Erythroblast (primary cell): Measurements from ENCODE around the gene RPL18A.

ENCODE experiments used
- GATA1 ChIP-seq: IDR thresholded peaks from 2 replicates; pipeline ENCODE4 v1.6.1; 2011; ENCODE audit warnings: low read depth, mild to moderate bottlenecking, control low read depth, low read length, moderate library complexity
- POLR2A ChIP-seq: IDR thresholded peaks from 2 replicates; pipeline ENCODE4 v1.6.1; 2011; ENCODE audit warnings: mild to moderate bottlenecking, low read length

DNA sequence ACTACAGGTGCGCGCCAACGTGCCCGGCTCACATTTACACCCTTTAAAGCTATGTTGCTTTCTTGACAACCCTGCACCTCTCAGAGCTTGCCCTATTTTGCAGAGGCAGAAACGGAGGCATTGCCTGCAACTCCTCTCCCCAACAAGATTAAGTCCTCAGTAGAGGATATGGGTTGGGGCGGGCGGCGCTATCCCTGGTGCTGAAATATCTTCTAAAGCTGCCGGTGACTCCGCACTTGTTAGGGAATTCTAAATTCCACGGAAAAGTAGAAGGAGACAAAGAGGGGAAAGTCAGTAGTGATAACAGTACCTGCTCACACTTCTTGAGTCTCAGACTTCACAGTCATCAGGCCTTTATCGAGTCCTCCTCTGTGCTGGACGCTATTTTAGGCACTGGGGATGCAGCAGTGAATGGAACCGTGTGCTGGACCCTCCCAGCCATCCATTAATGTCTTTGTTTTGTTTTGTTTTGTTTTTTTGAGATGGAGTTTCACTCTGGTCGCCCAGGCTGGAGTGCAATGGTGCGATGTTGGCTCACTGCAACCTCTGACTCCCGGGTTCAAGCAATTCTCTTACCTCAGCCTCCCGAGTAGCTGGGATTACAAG lies 30.0 kb downstream of the RPL18A start:
- TF ChIP-seq POLR2A = no peak
- no peak for TF ChIP-seq GATA1
